HTERT RPE-1 (cell line): ENCODE results near the gene DCST1.

Source experiments
- in situ Hi-C: fragments of 300-500 bp; cut with MboI; formaldehyde crosslinking; loops from 4 replicates; pipeline ENCODE4 v1.14.3; 2020; ENCODE audit warnings: low sequenced_read_pairs

Gene DCST1

DNA sequence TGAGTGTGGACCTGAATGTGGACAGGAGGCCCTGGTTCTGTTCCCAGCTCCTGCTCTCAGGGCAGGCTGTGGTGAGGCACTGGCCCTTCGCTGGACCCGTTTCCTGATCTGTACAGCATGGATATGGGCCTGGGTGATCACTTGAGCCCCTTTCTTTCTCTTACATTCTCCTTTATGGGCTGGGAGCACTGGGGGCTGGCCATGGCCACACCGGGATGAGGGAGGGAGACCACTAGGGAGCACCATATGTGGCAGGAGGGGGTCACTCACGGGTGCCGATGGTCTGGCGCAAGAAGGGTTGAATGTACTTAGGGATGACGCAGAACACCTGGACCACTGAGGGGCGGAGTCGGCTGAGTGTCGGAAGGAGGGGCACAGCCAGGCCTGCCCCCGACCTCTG is 2.7 kb upstream of the DCST1 start:
- in situ Hi-C loops: no loop called here

DNA sequence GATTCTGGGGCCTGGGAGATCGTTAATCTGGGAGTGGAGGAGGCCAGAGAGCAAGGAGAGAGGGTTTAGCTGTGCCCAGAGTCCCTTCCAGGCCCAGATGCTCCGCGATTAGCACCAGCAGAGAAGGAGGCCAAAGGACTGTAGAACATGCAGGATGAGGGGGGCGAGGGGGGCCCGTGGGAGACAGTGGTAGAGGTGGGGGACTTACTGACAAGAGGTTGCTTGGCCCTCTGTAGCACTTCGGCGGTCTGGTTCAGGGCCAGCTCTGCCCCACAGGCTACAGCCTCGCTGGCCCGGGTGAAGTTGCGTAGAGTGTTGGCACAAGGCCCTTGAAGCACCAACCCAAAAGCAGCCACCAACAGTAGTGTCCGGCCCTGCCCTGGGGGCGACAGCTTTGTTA is 738 bp upstream of the DCST1 start:
- in situ Hi-C loops: no loop called here

- in situ Hi-C loops: no loop called here
Measured at GRCh38 chr1:155034318-155035208, 939 bp downstream of the DCST1 start.

DNA sequence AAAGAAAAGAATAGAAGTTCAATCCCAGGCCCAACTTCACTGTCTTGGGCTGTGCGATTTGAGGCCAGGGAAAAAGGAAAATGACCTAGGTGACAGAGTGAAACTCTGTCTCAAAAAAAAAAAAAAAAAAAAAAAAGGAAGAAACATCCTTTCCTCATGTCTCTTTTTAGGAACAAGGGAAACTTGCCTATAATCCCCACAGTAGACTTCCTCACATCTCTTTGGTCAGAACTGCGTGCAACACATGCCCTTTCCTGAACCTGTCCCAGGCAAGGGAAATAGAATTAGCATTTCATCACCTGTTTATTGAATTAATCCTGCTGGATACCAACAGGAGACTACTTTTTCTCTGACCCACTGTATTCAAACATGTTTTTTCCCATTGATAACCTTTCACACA is 2.3 kb downstream of the DCST1 start:
- in situ Hi-C loops: no loop called here

DNA sequence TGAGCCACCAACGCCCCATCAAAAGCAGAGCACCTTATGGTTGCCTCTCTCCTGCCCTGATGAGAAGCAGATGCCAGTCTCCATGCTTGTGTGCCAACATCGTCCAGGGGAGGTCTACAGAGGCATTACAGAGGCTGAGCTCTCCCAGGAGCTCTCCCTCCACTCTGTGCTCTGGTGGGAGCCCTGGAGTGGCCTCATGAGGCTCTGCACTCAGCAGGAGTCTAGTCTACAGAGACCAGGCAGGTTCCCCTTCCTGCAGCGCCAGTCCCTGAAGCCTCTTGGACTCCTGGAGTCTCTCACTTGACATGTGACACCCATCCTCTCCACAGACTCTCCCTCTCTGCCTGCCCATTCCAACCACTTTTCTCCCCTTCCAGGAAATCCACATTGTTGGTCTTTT is 3.4 kb downstream of the DCST1 start:
- in situ Hi-C loops: no loop called here

DNA sequence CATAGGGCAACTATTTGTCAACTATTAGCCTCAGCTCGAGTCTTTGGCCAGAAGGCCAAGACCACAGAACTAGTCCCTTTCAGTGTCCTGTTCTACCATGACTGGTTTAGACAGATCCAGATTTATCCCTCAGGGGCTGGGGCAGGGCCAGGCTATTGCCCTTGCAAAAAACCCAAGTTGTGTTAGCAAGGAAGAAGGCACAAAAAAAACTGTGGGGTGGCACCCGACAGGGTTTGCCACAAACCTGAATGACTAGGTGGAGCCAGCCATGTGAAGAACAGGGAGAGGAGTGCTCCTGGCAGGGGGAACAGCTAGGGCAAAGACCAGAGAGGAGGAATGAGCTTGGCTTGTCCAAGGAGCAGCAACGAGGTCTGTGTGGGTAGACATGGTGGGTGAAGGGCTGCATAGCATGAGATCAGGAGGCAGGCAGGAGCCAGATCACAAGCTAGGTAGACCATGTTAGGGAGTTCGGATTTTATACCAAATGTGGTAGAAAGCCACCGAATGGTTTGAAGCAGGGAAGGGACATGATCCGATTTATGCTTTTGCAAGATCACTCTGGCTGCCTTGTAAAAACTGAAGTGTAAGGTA is 4.3 kb downstream of the DCST1 start:
- in situ Hi-C loops: no loop called here

GRCh38 chr1:155038602-155039307 is 5.1 kb downstream of the DCST1 start:
- in situ Hi-C loops: no loop called here

- in situ Hi-C loops: no loop called here
Measured at GRCh38 chr1:155039308-155039669, 5.7 kb downstream of the DCST1 start.

DNA sequence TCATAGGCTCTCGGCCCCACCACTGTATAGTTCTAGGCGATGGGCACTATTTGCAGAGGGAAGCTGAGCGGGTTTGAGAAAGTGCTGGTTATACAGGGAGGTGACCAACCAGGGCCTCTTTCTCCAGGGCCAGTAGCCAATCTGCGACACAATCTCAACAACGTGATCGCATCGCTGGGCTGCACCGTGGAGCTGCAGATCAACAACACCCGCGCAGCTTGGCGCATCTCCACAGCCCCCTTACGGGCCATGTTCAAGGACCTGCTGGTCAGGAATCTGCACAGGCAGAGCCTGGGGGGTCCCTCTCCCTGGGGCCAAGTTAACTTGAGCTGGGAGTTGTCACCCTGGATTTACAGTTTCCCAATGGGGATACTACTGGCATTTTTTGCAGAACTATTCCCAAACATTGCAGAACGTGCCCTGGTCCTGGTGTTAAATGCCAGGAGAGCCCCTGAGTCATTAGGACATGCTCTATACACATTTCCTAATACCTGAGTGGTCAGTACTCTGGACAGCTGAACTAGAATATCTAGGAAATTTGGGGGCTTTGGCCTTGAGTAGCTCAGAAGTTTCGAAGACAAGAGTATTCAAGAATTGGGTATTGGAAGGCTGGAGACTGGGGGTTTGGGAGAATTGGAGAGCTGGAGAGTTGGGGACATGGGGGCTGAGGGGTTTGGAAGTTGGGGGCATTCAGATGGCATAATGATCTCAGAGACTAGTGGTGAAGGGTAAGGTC is 6.9 kb downstream of the DCST1 start:
- in situ Hi-C loops: no loop called here

DNA sequence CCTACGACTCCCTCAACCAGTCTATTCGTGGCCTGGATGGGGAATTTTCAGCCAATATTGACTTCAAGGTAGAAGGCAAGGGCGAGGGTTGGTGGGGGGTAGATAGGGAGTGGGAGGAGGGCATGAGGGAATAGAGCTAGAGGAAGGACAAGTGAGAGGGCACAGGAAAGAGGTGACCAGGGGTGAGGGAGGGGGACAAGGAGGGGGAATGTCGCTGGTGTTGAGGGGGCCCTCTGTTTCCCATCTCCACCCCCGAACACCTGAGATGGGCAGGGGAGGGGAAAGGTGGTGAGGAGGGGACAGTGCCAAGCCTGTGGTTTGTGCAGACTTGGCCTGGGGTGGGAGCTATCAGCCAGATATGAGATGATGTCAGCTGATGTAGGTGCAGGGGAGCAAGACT is 9.2 kb downstream of the DCST1 start:
- in situ Hi-C loops: no loop called here

DNA sequence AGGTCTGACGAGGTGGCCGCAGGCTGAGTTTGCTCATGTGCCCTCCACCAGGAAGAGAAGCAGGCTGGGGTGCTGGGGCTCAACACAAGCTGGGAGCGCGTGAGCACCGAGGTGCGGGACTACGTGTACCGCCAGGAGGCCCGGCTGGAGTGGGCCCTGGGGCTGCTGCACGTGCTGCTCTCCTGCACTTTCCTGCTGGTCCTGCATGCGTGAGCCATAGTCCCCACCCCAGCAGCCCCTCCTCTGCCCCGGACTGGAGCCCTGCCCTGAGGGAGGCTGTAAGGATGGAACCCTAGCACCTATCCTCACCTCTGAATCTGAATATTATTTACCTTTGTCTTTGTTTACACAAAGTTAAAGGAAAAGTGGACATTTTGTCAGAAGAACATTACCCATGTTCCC is 9.7 kb downstream of the DCST1 start:
- in situ Hi-C loops: no loop called here

- in situ Hi-C loops: no loop called here
Measured at GRCh38 chr1:155043793-155044192, 10.2 kb downstream of the DCST1 start.

DNA sequence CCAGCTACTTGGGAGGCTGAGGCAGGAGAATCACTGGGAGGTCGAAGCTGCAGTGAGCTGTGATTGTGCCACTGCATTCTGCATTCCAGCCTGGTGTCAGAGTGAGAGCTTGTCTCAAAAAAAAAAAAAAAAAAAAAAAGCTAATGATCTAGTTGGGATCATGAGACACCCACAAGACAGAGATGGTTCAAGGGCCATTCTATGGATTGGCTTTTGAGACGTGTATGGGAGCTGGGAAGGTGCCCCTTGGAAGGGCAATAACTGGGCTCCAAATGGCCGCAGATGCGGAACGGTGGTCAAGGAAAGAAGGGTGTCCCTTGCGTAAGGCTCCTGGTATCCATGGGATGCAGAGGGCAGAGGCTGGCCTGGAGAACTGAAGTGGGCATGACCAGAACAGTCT is 10.7 kb downstream of the DCST1 start:
- in situ Hi-C loops: no loop called here

DNA sequence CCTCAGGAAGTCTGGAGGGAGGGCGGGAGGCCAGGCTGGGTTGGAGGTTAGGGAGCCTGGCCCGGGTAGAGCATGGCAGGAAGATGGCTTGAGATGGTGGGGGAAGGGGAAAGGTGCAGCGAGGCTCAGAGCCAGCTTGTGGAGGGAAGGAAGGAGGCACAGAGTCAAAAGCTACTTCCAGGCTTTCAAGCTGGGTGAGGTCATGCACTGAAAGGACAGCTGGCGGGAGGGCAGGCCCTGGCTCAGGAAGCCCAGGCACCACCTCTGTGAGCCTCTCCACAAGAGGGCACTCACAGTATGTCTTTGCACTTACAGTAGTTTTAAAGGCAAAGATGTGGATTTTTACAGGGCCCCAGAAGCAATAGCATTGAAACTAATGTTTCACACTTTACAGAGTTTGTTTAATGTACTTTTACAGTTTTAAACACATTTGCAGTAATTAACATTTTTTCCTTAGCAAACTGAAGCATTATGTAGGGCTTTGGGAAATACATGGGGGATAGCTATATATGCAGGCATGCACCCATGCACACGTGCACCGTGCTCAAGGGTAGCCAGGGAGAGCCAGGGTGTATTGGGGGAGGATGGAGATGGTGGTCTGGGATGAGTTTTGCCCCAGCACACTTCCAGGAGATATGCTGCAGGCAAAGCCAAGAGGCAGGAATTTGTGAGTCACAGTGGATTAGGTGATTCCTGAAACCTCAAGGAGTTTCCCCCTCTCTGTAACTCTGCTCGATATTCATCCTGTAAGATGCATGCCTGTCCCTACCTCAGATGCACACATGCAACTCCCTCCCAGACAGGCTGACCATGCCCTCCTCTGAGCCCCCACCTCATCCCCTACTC is 11.4 kb downstream of the DCST1 start:
- in situ Hi-C loops: no loop called here

- in situ Hi-C loops: no loop called here
Measured at GRCh38 chr1:155048449-155049334, 15.1 kb downstream of the DCST1 start.

- in situ Hi-C loops: no loop called here
Measured at GRCh38 chr1:155049651-155050559, 16.3 kb downstream of the DCST1 start.

- in situ Hi-C loops: no loop called here
Measured at GRCh38 chr1:155050560-155051341, 17.1 kb downstream of the DCST1 start, which contains the start of gene ADAM15. ADAM15 (plus strand) TSS chr1:155051316; CDS start chr1:155051387, 71 bp downstream.
